ENCODE measurements around the gene HBA2. TPM values are rescaled to one million over a fixed set of nuclear protein-coding genes. Genes with fewer than 3 reads are reported as not detected.
"Not testable (repeated sequence)": the region's sequence is repeated elsewhere in the genome, so short reads cannot be mapped to it uniquely, and the experiment has no call there.

The HBA2 gene
- total RNA-seq, 1 experiment from 2014 or later, result not detected

GRCh38 chr16:146646-147045 is 26.0 kb upstream of the HBA2 start:
- H3K9me3 Mint-ChIP-seq (ENCODE audit: low read depth, unreplicated experiment), result no peaks in the 10 kb centered on the region
- no peak overlapping the region for H3K27ac Mint-ChIP-seq (ENCODE audit: unreplicated experiment)
- CTCF ChIA-PET, result no interaction called here
- intact Hi-C loops (cut with micrococcal nuclease; ENCODE audit: unreplicated experiment), result no loop called here
- H3K4me1 Mint-ChIP-seq (ENCODE audit: low read depth, unreplicated experiment), result no peaks in the 10 kb centered on the region
- no peaks in the 10 kb centered on the region for H3K36me3 Mint-ChIP-seq (ENCODE audit: insufficient read depth, unreplicated experiment)
- H3K27me3 Mint-ChIP-seq (ENCODE audit: unreplicated experiment), result peaks cover 55% of the 10 kb centered on the region
- no peak for DNase-seq
- no peak for TF ChIP-seq CTCF (IDR thresholded peaks at IDR 0.05; ENCODE audit: unreplicated experiment)
- no TSS peak for BruUV-seq (replicated peaks)
- H3K4me3 Mint-ChIP-seq (ENCODE audit: low read depth, unreplicated experiment), result no peak overlapping the region

GRCh38 chr16:149024-149660 is 23.5 kb upstream of the HBA2 start:
- Mint-ChIP-seq H3K9me3 (ENCODE audit: low read depth, unreplicated experiment) (no peaks in the 10 kb centered on the region), H3K27me3 (ENCODE audit: unreplicated experiment) (peaks cover 58% of the 10 kb centered on the region), H3K36me3 (ENCODE audit: insufficient read depth, unreplicated experiment) (peaks cover 1% of the 10 kb centered on the region), H3K27ac (ENCODE audit: unreplicated experiment) (no peak overlapping the region), H3K4me1 (ENCODE audit: low read depth, unreplicated experiment) (no peaks in the 10 kb centered on the region), H3K4me3 (ENCODE audit: low read depth, unreplicated experiment) (no peak overlapping the region)
- CTCF ChIA-PET, result no interaction called here
- no peak for TF ChIP-seq CTCF (IDR thresholded peaks at IDR 0.05; ENCODE audit: unreplicated experiment)
- intact Hi-C loops (cut with micrococcal nuclease; ENCODE audit: unreplicated experiment), result no loop called here
- no TSS peak for BruUV-seq (replicated peaks)
- no peak for DNase-seq

DNA sequence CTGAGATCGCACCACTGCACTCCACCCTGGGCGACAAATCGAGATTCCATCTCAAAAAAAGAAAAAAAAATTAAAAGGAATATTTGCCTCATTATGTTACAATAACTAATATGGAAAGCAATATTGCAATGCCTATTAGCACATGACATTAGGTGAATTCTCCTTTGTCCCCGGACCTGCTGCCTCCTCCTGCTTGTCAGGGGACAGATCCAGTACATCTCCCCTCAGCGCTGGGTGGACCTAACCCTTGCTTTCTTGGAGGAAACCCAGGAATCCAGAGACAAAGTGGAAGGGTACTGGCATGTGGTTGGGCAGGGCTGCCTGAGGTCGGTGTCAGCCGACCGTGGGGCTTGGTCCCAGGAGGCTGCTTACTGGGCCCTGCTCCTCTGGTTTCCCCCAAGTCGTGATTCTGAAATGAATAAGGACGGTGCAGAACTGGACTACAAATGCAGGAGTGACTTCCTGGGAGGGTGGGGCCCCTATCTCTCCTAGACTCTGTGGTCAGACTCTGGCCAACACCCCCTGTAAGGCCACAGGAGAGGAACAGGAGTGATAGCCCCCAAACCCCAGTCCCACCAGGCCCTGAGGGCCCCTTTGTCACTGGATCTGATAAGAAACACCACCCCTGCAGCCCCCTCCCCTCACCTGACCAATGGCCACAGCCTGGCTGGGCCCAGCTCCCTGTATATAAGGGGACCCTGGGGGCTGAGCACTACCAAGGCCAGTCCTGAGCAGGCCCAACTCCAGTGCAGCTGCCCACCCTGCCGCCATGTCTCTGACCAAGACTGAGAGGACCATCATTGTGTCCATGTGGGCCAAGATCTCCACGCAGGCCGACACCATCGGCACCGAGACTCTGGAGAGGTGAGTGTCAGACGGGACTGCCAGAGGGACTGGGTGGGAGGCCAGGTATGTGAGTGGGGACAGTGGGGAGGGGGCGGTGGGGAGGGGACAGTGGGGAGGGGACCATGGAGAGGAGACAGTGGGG is 20.2 kb upstream of the HBA2 start, which contains the start of gene HBZ:
Gene HBZ (plus strand): TSS at position 504 of the 988 bp plus-strand sequence. CDS start 266 bp downstream, at position 770.
- no peak for TF ChIP-seq CTCF (IDR thresholded peaks at IDR 0.05; ENCODE audit: unreplicated experiment)
- intact Hi-C loops (cut with micrococcal nuclease; ENCODE audit: unreplicated experiment), result no loop called here
- Mint-ChIP-seq H3K36me3 (ENCODE audit: insufficient read depth, unreplicated experiment) (peaks cover 9% of the 10 kb centered on the region), H3K27ac (ENCODE audit: unreplicated experiment) (no peak within 1 kb of the TSS), H3K4me1 (ENCODE audit: low read depth, unreplicated experiment) (no peaks in the 10 kb centered on the region), H3K27me3 (ENCODE audit: unreplicated experiment) (peaks cover 70% of the 10 kb centered on the region), H3K9me3 (ENCODE audit: low read depth, unreplicated experiment) (no peaks in the 10 kb centered on the region), H3K4me3 (ENCODE audit: low read depth, unreplicated experiment) (no peak within 1 kb of the TSS)
- no TSS peak for BruUV-seq (replicated peaks)
- no peak for DNase-seq
- CTCF ChIA-PET, result no interaction called here

DNA sequence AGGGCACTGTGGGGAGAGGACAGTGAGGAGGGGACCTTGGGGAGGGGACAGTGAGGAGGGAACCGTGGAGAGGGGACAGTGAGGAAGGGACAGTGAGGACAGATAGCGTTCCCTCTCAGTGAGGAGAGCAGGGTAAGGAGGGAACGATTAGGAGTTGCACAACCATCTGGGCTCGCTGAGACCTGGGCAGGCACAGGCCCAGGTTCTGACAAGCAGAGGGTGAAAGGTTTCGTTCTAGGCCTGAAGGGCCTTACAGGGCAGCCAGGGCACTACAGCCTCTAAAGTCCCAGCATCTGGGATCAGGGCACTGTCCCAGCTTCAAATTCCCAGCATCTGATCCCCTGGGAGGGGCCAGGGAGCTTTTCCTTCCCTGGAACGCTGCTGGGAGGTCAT is 19.6 kb upstream of the HBA2 start:
- CTCF ChIA-PET; H3K27ac Mint-ChIP-seq (ENCODE audit: unreplicated experiment); H3K4me3 Mint-ChIP-seq (ENCODE audit: low read depth, unreplicated experiment); intact Hi-C loops (cut with micrococcal nuclease; ENCODE audit: unreplicated experiment); H3K4me1 Mint-ChIP-seq (ENCODE audit: low read depth, unreplicated experiment); BruUV-seq (replicated peaks); H3K36me3 Mint-ChIP-seq (ENCODE audit: insufficient read depth, unreplicated experiment); H3K9me3 Mint-ChIP-seq (ENCODE audit: low read depth, unreplicated experiment); DNase-seq: not testable (repeated sequence)
- H3K27me3 Mint-ChIP-seq (ENCODE audit: unreplicated experiment), result peaks cover 73% of the 10 kb centered on the region

DNA sequence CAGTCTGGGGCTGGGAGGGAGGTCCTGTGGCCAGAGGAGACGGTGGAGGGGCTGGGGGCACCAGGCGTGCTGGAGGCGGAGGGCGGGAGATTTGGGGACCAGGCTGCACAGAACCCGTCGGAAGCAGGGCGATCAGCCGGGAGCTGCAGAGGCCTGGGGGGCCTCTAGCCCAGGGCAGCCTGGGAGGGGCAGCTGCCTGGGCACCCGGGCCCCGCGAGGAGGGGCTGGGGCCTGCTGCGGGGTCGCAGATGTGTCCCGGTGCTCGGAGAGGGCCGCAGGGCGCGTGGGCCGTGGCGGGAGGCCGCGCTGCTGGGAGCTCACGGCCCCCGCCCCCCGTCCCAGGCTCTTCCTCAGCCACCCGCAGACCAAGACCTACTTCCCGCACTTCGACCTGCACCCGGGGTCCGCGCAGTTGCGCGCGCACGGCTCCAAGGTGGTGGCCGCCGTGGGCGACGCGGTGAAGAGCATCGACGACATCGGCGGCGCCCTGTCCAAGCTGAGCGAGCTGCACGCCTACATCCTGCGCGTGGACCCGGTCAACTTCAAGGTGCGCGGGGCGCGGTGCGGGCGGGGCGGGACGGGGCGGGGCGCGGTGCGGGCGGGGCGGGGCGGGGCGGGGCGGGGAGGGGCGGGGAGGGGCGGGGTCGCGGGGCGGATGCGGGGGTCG is 19.0 kb upstream of the HBA2 start:
- Mint-ChIP-seq H3K27me3 (ENCODE audit: unreplicated experiment) (peaks cover 73% of the 10 kb centered on the region), H3K4me3 (ENCODE audit: low read depth, unreplicated experiment) (peak overlapping the region; percentile 72)
- H3K4me1 Mint-ChIP-seq (ENCODE audit: low read depth, unreplicated experiment); H3K9me3 Mint-ChIP-seq (ENCODE audit: low read depth, unreplicated experiment); DNase-seq; intact Hi-C loops (cut with micrococcal nuclease; ENCODE audit: unreplicated experiment); H3K27ac Mint-ChIP-seq (ENCODE audit: unreplicated experiment); BruUV-seq (replicated peaks); CTCF ChIA-PET; H3K36me3 Mint-ChIP-seq (ENCODE audit: insufficient read depth, unreplicated experiment): not testable (repeated sequence)

Data from Calu3 (cell line).